AG04449 (cell line): ENCODE measurements around the gene CDR2.

Source experiments
- CTCF ChIA-PET: fragments of 350-600 bp; formaldehyde crosslinking; extraction: SDS; loops from one replicate; lab custom pipeline; 2021; ENCODE audit warnings: antibody characterized with exemption; lab: Yijun Ruan, JAX
- POLR2A ChIA-PET: fragments of 400-600, 350-600 bp; formaldehyde crosslinking; extraction: SDS; loops from one replicate; lab custom pipeline; 2020; ENCODE audit warnings: antibody characterized with exemption, inconsistent platforms; lab: Yijun Ruan, JAX
- DNase-seq: peaks from one replicate; pipeline ENCODE4 v3.0.0-alpha.2; 2010; ENCODE audit warnings: low read depth, low spot score
- H3K4me3 ChIP-seq: 2 replicates; pipeline ENCODE4 v1.5.1; 2011; ENCODE audit warnings: low read depth, mild to moderate bottlenecking, control low read depth, low read length
- CTCF ChIP-seq: IDR thresholded peaks from one replicate; pipeline ENCODE4 v1.5.1; 2011; ENCODE audit warnings: mild to moderate bottlenecking, moderate library complexity, low read length, control low read depth, inconsistent platforms; ENCODE audit not compliant: insufficient read depth; ENCODE audit errors: missing control alignments

The CDR2 gene

GRCh38 chr16:22318690-22319358 lies 55.6 kb downstream of the CDR2 start:
- DNase-seq: no peak
- peak; percentile 61 for TF ChIP-seq CTCF
- no peak overlapping the region for H3K4me3 ChIP-seq
- CTCF ChIA-PET: interaction anchor here (1.0 to 2.9 kb wide), 10 partner anchors 9 to 65 kb away, joined by 3 to 21 read pairs (median 8); no protein-coding TSS in a partner anchor
- POLR2A ChIA-PET: no interaction called here

GRCh38 chr16:22317625-22318024 lies 56.8 kb downstream of the CDR2 start:
- CTCF ChIA-PET: interaction anchor here (1.0 to 2.8 kb wide), 6 partner anchors 10 to 19 kb away, joined by 3 to 16 read pairs (median 6); no protein-coding TSS in a partner anchor
- POLR2A ChIA-PET: no interaction called here
- no peak overlapping the region for H3K4me3 ChIP-seq
- DNase-seq: no peak
- no peak for TF ChIP-seq CTCF

- CTCF ChIA-PET: interaction anchor here (1.0 to 2.8 kb wide), 2 partner anchors 9 to 17 kb away, joined by 3 to 8 read pairs; no protein-coding TSS in a partner anchor
- POLR2A ChIA-PET: no interaction called here
- no peak for DNase-seq
- H3K4me3 ChIP-seq: no peak overlapping the region
- TF ChIP-seq CTCF: no peak
These were observed 57.4 kb downstream of the CDR2 start for GRCh38 chr16:22317001-22317530.

- CTCF ChIA-PET: interaction anchor here (1.0 kb wide), 1 partner anchor 16 kb away, joined by 3 read pairs; no protein-coding TSS in a partner anchor
- H3K4me3 ChIP-seq: no peak overlapping the region
- POLR2A ChIA-PET: no interaction called here
- no peak for DNase-seq
- TF ChIP-seq CTCF: no peak
These were observed 58.0 kb downstream of the CDR2 start for GRCh38 chr16:22316411-22316811.

GRCh38 chr16:22315979-22316378 lies 58.4 kb downstream of the CDR2 start:
- POLR2A ChIA-PET: no interaction called here
- H3K4me3 ChIP-seq: no peak overlapping the region
- CTCF ChIA-PET: no interaction called here
- no peak for DNase-seq
- TF ChIP-seq CTCF: no peak
